ENCODE measurements around the gene ARHGAP12. TPM values are rescaled to one million over a fixed set of nuclear protein-coding genes. Genes with fewer than 3 reads are reported as not detected.

Gene ARHGAP12
- total and polyA plus RNA-seq, 2 donors (not counting 3 experiments of a cell fraction or from before 2014, with no cell fraction given) = 5.8 to 19.3 TPM

- no peak overlapping the region for H3K27ac ChIP-seq (ENCODE audit: insufficient read depth, low read depth, low read length)
- no peak overlapping the region for H3K4me3 ChIP-seq (replicated peaks in 1 of 3; ENCODE audit: insufficient read depth in 1 of 3, low read depth in 1 of 3, low read length in 3 of 3)
- peaks cover 2% of the 10 kb centered on the region for H3K4me1 ChIP-seq (ENCODE audit: control insufficient read depth, extremely low read depth, insufficient read depth, low read length)
- H3K36me3 ChIP-seq (ENCODE audit: control insufficient read depth in 2 of 2, extremely low read depth in 1 of 2, insufficient read depth in 2 of 2, low read length in 2 of 2) = no peaks in the 10 kb centered on the region
- no peak overlapping the region for H3K4me2 ChIP-seq (ENCODE audit: insufficient read depth, low read length)
- no peaks in the 10 kb centered on the region for H3K9me3 ChIP-seq (replicated peaks; ENCODE audit: control insufficient read depth, insufficient read depth, low read length)
- no peaks in the 10 kb centered on the region for H4K20me1 ChIP-seq (replicated peaks; ENCODE audit: control insufficient read depth, extremely low read depth, insufficient read depth, low read length)
- POLR2A ChIA-PET = no interaction called here
- BruUV-seq (replicated peaks) = no TSS peak
- dilution Hi-C loops (cut with MboI; ENCODE audit: extremely low pct_ligation_motif_present, low sequenced_read_pairs) = no loop called here
- H2AFZ ChIP-seq (ENCODE audit: low read depth, low read length) = no peak overlapping the region
- CTCF ChIA-PET = interaction anchor here (0.7 to 1.9 kb wide), 6 partner anchors 9 to 1087 kb away, joined by 3 to 6 read pairs (median 4); no protein-coding TSS in a partner anchor
- DNase-seq (ENCODE audit: low read depth, low spot score) (no peak), FAIRE-seq (no peak)
- H3K27me3 ChIP-seq (ENCODE audit: control insufficient read depth in 2 of 2, insufficient read depth in 2 of 2, low read length in 2 of 2) = no peaks in the 10 kb centered on the region
- H3K79me2 ChIP-seq (ENCODE audit: control insufficient read depth, insufficient read depth, low read length) = no peaks in the 10 kb centered on the region
- TF ChIP-seq POLR2A (IDR thresholded peaks at IDR 0.05; ENCODE audit: low read depth, low read length) = no peak
- TF ChIP-seq, protein P1, sequence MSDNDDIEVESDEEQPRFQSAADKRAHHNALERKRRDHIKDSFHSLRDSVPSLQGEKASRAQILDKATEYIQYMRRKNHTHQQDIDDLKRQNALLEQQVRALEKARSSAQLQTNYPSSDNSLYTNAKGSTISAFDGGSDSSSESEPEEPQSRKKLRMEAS (IDR thresholded peaks at IDR 0.05; ENCODE audit: insufficient read depth, insufficient read length) = no peak
- TF ChIP-seq MYC (IDR thresholded peaks at IDR 0.05; ENCODE audit: low read depth, low read length) = no peak
- TF ChIP-seq GATA2 (IDR thresholded peaks at IDR 0.05; ENCODE audit: insufficient read depth, insufficient read length, low read depth, low read length) = no peak
- TF ChIP-seq CTCF (IDR thresholded peaks at IDR 0.05; ENCODE audit: extremely low read depth in 1 of 2, insufficient read depth in 1 of 2, low read depth in 1 of 2, low read length in 2 of 2) = no peak
- TF ChIP-seq EZH2 (IDR thresholded peaks at IDR 0.05; ENCODE audit: borderline replicate concordance, low read depth, low read length, severe bottlenecking) = no peak
- H3K9me1 ChIP-seq (replicated peaks; ENCODE audit: control insufficient read depth, extremely low read depth, insufficient read depth, low read length) = no peaks in the 10 kb centered on the region
- intact Hi-C loops (cut with micrococcal nuclease) = no loop called here
- H3K9ac ChIP-seq (replicated peaks; ENCODE audit: extremely low read depth, insufficient read depth, low read length) = no peak overlapping the region
Measured at GRCh38 chr10:31774928-31775650, 153.5 kb downstream of the ARHGAP12 start.

Data from endothelial cell of umbilical vein (primary cell).